Right cardiac atrium (tissue), 5 donors: ENCODE measurements around the gene PSENEN. TPM values are rescaled to one million over a fixed set of nuclear protein-coding genes. Genes with fewer than 3 reads are reported as not detected.

Experiments
- ATAC-seq, 2 donors: fragments of 200-7000 bp; cut with Tn5 transposase; one replicate each; pipeline versions ENCODE4 v1.8.0 to v1.9.1; 2020; ENCODE audit warnings: moderate library complexity in 2 of 2, mild to moderate bottlenecking in 1 of 2
- DNase-seq, 3 donors: peaks; one replicate each; pipeline ENCODE4 v3.0.0-alpha.2; 2020
- H3K27ac ChIP-seq: one replicate; pipeline ENCODE4 v1.5.1; 2013; ENCODE audit warnings: mild to moderate bottlenecking, low read length, control low read depth, moderate library complexity
- H3K27me3 ChIP-seq: one replicate; pipeline ENCODE4 v1.6.1; 2013; ENCODE audit not compliant: control insufficient read depth, insufficient read depth
- H3K4me1 ChIP-seq: one replicate; pipeline ENCODE4 v1.6.1; 2013; ENCODE audit warnings: low read length; ENCODE audit not compliant: control insufficient read depth, insufficient read depth
- H3K4me3 ChIP-seq: one replicate; pipeline ENCODE4 v1.5.1; 2013; ENCODE audit warnings: low read length, control low read depth
- H3K9me3 ChIP-seq: one replicate; pipeline ENCODE4 v1.6.1; 2013; ENCODE audit warnings: low read length; ENCODE audit not compliant: control insufficient read depth
- WGBS: extraction: QIAGEN DNeasy Blood & Tissue Kit; methylation state at CpG from one replicate; pipeline ENCODE4 v1.1.7; 2013; 5-methylcytosine and 5-hydroxymethylcytosine counted together
- intact Hi-C, 4 donors: fragments of 100-400 bp; cut with DNase I; formaldehyde crosslinking; loops; one replicate each; pipeline versions ENCODE4 v1.11.0 to v1.14.0; 2022 to 2023
- long read RNA-seq, 4 donors: library from polyadenylated mRNA; unstranded; transcript quantifications; one replicate each; pipeline ENCODE4 v2.0.0, GENCODE V29; 2020 to 2021
- polyA plus RNA-seq: library from polyadenylated mRNA; stranded (reverse); fragments of 200-250 nt; gene quantifications from one replicate; pipeline ENCODE4 v1.2.3, GENCODE V29; 2013
- total RNA-seq, 4 donors: library from RNA; stranded (reverse); fragmentation: NEBNext Ultra II Directional; extraction: Animal tissue kit (Norgen Biotek cat#: 25700); gene quantifications; one replicate each; pipeline ENCODE4 v1.2.1, GENCODE V29; 2021
- donor health status: healthy with polysubstance abuse.
- donor health status: DM: no; HTN: yes; CAD: no.
- donor health status: DM: no; HTN: no; CAD: no.
- donor health status: DM: no; HTN: yes; CAD: no; lungs with severe emphysema.
- donor health status: DM: yes; HTN: yes; CAD: no.

Gene PSENEN
- total RNA-seq (10 to 100 TPM; 40.0 to 50.4 (median 43.8) TPM), polyA plus RNA-seq (69.7 TPM)
- long read RNA-seq, donor 1, transcript PSENEN-202 (4 exons, 1,661 nt) = major isoform, 10 of 14 reads
- long read RNA-seq, donor 1, partial matches to known transcripts = 0 of 14 reads
- long read RNA-seq, donor 1, other reads (novel, unspliced or antisense) = 1 of 14 reads
- long read RNA-seq, donor 2, transcript PSENEN-202 (4 exons, 1,661 nt) = major isoform, 14 of 18 reads
- long read RNA-seq, donor 2, partial matches to known transcripts = 1 of 18 reads
- long read RNA-seq, donor 2, other reads (novel, unspliced or antisense) = 2 of 18 reads
- long read RNA-seq, donor 3, partial matches to known transcripts = 2 of 6 reads
- long read RNA-seq, donor 3, other reads (novel, unspliced or antisense) = 0 of 6 reads
- long read RNA-seq, donor 4, transcript PSENEN-202 (4 exons, 1,661 nt) = major isoform, 11 of 13 reads
- long read RNA-seq, donor 4, partial matches to known transcripts = 0 of 13 reads
- long read RNA-seq, donor 4, other reads (novel, unspliced or antisense) = 0 of 13 reads

- Histone ChIP-seq H3K27ac (peak within 1 kb of the TSS; percentile 97), H3K27me3 (no peaks in the 10 kb centered on the region), H3K9me3 (no peaks in the 10 kb centered on the region), H3K4me1 (peaks cover 4% of the 10 kb centered on the region), H3K4me3 (peak within 1 kb of the TSS; percentile 95)
- intact Hi-C loops = no loop called here
- peak; percentile 98 to 99 (median 99) for DNase-seq
- under 1% methylated on average over 40 of the region's 40 CpGs for WGBS
- peak; percentile 86 to 88 for ATAC-seq
Measured at GRCh38 chr19:35745328-35746086, at the start of gene PSENEN, which contains the start of gene U2AF1L4. TSS of gene PSENEN (plus strand) at chr19:35745651. CDS start at chr19:35745931, 280 bp downstream. TSS of gene U2AF1L4 (minus strand) at chr19:35745418. CDS start at chr19:35745391, 27 bp downstream.

- ATAC-seq = no peak
- intact Hi-C loops = loop anchor here in 3 of 4 donors (2.0 to 10.0 kb wide), 2 partner anchors 21 to 239 kb away; partner anchors contain the start of gene LRFN3 (in 2 of the 3)
- Histone ChIP-seq H3K27ac (no peak overlapping the region), H3K27me3 (no peaks in the 10 kb centered on the region), H3K4me1 (no peaks in the 10 kb centered on the region), H3K4me3 (no peak overlapping the region), H3K9me3 (no peaks in the 10 kb centered on the region)
- 76% methylated on average over 2 of the region's 2 CpGs for WGBS
- DNase-seq = no peak
Measured at GRCh38 chr19:35695895-35696422, 49.5 kb upstream of the PSENEN start.

GRCh38 chr19:35696835-35697234 lies 48.6 kb upstream of the PSENEN start:
- Histone ChIP-seq H3K4me1 (no peaks in the 10 kb centered on the region), H3K9me3 (no peaks in the 10 kb centered on the region), H3K27ac (no peak overlapping the region), H3K27me3 (no peaks in the 10 kb centered on the region), H3K4me3 (no peak overlapping the region)
- intact Hi-C loops = loop anchor here in 2 of 4 donors (10.0 kb wide), 1 partner anchor 238 kb away; the partner anchor contains the start of gene LRFN3 (in 2 of the 2)
- 83% methylated on average over 4 of the region's 4 CpGs for WGBS
- DNase-seq (no peak), ATAC-seq (no peak)

- H3K4me3 ChIP-seq = peak overlapping the region; percentile 53
- DNase-seq (peak; percentile 97 to 98 (median 97)), ATAC-seq (peak; percentile 100)
- H3K27ac ChIP-seq = peak overlapping the region; percentile 59
- WGBS = under 1% methylated on average over 50 of the region's 50 CpGs
- intact Hi-C loops = no loop called here
- no peaks in the 10 kb centered on the region for H3K9me3 ChIP-seq
- no peaks in the 10 kb centered on the region for H3K4me1 ChIP-seq
- no peaks in the 10 kb centered on the region for H3K27me3 ChIP-seq
Measured at GRCh38 chr19:35702223-35703012, 43.0 kb upstream of the PSENEN start.

- no peak overlapping the region for H3K27ac ChIP-seq
- no peak for ATAC-seq
- no peaks in the 10 kb centered on the region for H3K27me3 ChIP-seq
- no peaks in the 10 kb centered on the region for H3K9me3 ChIP-seq
- 53% methylated on average over 9 of the region's 9 CpGs for WGBS
- intact Hi-C loops = no loop called here
- H3K4me3 ChIP-seq = no peak overlapping the region
- H3K4me1 ChIP-seq = no peaks in the 10 kb centered on the region
- no peak for DNase-seq
Measured at GRCh38 chr19:35703343-35703742, 42.1 kb upstream of the PSENEN start.

- intact Hi-C loops = no loop called here
- 22% methylated on average over 24 of the region's 24 CpGs for WGBS
- no peaks in the 10 kb centered on the region for H3K9me3 ChIP-seq
Measured at GRCh38 chr19:35704218-35704617, 41.2 kb upstream of the PSENEN start, which contains the start of gene ZBTB32. TSS of gene ZBTB32 (plus strand) at chr19:35704558. CDS start at chr19:35714627, 10,069 bp downstream.

GRCh38 chr19:35708391-35708790 lies 37.1 kb upstream of the PSENEN start:
- H3K4me3 ChIP-seq = no peak overlapping the region
- 88% methylated on average over 1 of the region's 1 CpG for WGBS
- H3K9me3 ChIP-seq = no peaks in the 10 kb centered on the region
- intact Hi-C loops = no loop called here
- H3K4me1 ChIP-seq = no peaks in the 10 kb centered on the region
- ATAC-seq (no peak), DNase-seq (no peak)
- no peaks in the 10 kb centered on the region for H3K27me3 ChIP-seq
- H3K27ac ChIP-seq = no peak overlapping the region

More at GRCh38 chr19:35704218-35704617, 41.2 kb upstream of the PSENEN start, which contains the start of gene ZBTB32:
- Histone ChIP-seq H3K27me3 (no peaks in the 10 kb centered on the region), H3K4me1 (no peaks in the 10 kb centered on the region), H3K4me3 (no peak within 1 kb of the TSS), H3K27ac (no peak within 1 kb of the TSS)
- peak in 2 of 3 donors; percentile 38 to 61 for DNase-seq
- peak; percentile 9 to 24 for ATAC-seq

- intact Hi-C loops = no loop called here
- Histone ChIP-seq H3K27me3 (no peaks in the 10 kb centered on the region), H3K27ac (no peak overlapping the region), H3K9me3 (no peaks in the 10 kb centered on the region), H3K4me3 (no peak overlapping the region), H3K4me1 (peaks cover 3% of the 10 kb centered on the region)
- DNase-seq (no peak), ATAC-seq (no peak)
- WGBS = 61% methylated on average over 13 of the region's 13 CpGs
Measured at GRCh38 chr19:35710784-35711723, 34.4 kb upstream of the PSENEN start.
